Peyer's patch (tissue), 4 donors: Measurements from ENCODE around the gene B4GALT5. TPM values are rescaled to one million over a fixed set of nuclear protein-coding genes. Genes with fewer than 3 reads are reported as not detected.

ENCODE experiments used
- DNase-seq, 3 donors: peaks; one replicate each; pipeline ENCODE4 v3.0.0-alpha.2; 2017 to 2019
- H3K27ac ChIP-seq, 4 donors: fragments of 200-600 bp; sonication (generic); one replicate each; pipeline ENCODE4 v1.5.1; 2016 to 2019
- H3K27me3 ChIP-seq, 2 donors: fragments of 200-600 bp; sonication (generic); one replicate each; pipeline ENCODE4 v1.5.1; 2019
- H3K36me3 ChIP-seq, 3 donors: fragments of 200-600 bp; sonication (generic); one replicate each; pipeline ENCODE4 v1.5.1; 2016 to 2019
- H3K4me1 ChIP-seq, 4 donors: fragments of 200-600 bp; sonication (generic); one replicate each; pipeline ENCODE4 v1.5.1; 2016 to 2019
- H3K4me3 ChIP-seq, 4 donors: fragments of 200-600 bp; sonication (generic); 1 replicate in 3 of 4; 2 replicates in 1 of 4; pipeline ENCODE4 v1.5.1; 2016 to 2019; ENCODE audit warnings: mild to moderate bottlenecking in 1 of 4
- H3K9me3 ChIP-seq, 4 donors: fragments of 200-600 bp; sonication (generic); one replicate each; pipeline ENCODE4 v1.5.1; 2016 to 2019; ENCODE audit warnings: mild to moderate bottlenecking in 1 of 4
- POLR2A ChIP-seq, 2 donors: fragments of 450-650 bp; IDR thresholded peaks; one replicate each; pipeline ENCODE4 v1.5.1; 2017; ENCODE audit warnings: antibody characterized with exemption in 2 of 2, mild to moderate bottlenecking in 2 of 2, moderate library complexity in 2 of 2
- total RNA-seq, 4 donors: library from RNA; depleted of rRNA; stranded (reverse); fragments of >200 nt; gene quantifications; one replicate each; pipeline ENCODE4 v1.1.0, GENCODE V29; 2016
- TF ChIP-seq, protein P1 (sequence below), 6 experiments: fragments of 450-650 bp in 4 of 6; fragments of 200-600 bp in 2 of 6; sonication (generic) in 1 of 6; IDR thresholded peaks; one replicate each; pipeline ENCODE4 v1.5.1; 2017 to 2019; ENCODE audit warnings: antibody characterized with exemption in 6 of 6, mild to moderate bottlenecking in 3 of 6, moderate library complexity in 1 of 6

Gene B4GALT5
- total RNA-seq, 4 donors from 2014 or later, result 8.3 to 24.5 (median 19.3) TPM

DNA sequence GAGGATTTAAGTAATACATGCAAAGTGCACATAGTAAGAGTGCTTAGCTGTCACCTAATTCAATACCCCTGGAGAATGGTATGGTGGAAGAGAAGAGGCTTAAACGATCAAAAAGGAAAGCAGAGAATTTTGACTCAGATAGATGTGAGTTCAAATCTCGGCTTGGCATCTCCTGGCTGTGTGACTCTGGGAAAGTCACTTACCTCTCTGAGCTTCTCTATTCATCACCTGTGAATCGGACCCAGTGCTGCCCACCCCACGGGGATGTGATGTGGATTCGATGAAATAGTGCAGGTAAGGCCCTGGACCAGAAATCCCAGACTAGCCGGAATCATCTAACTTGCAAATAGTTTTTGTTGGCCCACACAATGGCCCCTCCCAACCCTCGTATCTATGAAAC, 1.8 kb upstream of the B4GALT5 start:
- Histone ChIP-seq H3K36me3 (no peaks in the 10 kb centered on the region), H3K4me3 (no peak overlapping the region), H3K27ac (no peak overlapping the region), H3K27me3 (no peaks in the 10 kb centered on the region), H3K4me1 (peaks cover 0 to 24% (median 6%) of the 10 kb centered on the region in 4 donors), H3K9me3 (no peaks in the 10 kb centered on the region)
- DNase-seq, result no peak
- TF ChIP-seq, protein P1, sequence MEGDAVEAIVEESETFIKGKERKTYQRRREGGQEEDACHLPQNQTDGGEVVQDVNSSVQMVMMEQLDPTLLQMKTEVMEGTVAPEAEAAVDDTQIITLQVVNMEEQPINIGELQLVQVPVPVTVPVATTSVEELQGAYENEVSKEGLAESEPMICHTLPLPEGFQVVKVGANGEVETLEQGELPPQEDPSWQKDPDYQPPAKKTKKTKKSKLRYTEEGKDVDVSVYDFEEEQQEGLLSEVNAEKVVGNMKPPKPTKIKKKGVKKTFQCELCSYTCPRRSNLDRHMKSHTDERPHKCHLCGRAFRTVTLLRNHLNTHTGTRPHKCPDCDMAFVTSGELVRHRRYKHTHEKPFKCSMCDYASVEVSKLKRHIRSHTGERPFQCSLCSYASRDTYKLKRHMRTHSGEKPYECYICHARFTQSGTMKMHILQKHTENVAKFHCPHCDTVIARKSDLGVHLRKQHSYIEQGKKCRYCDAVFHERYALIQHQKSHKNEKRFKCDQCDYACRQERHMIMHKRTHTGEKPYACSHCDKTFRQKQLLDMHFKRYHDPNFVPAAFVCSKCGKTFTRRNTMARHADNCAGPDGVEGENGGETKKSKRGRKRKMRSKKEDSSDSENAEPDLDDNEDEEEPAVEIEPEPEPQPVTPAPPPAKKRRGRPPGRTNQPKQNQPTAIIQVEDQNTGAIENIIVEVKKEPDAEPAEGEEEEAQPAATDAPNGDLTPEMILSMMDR (IDR thresholded peaks at IDR 0.05), result no peak
- no peak for TF ChIP-seq POLR2A (IDR thresholded peaks at IDR 0.05)

DNA sequence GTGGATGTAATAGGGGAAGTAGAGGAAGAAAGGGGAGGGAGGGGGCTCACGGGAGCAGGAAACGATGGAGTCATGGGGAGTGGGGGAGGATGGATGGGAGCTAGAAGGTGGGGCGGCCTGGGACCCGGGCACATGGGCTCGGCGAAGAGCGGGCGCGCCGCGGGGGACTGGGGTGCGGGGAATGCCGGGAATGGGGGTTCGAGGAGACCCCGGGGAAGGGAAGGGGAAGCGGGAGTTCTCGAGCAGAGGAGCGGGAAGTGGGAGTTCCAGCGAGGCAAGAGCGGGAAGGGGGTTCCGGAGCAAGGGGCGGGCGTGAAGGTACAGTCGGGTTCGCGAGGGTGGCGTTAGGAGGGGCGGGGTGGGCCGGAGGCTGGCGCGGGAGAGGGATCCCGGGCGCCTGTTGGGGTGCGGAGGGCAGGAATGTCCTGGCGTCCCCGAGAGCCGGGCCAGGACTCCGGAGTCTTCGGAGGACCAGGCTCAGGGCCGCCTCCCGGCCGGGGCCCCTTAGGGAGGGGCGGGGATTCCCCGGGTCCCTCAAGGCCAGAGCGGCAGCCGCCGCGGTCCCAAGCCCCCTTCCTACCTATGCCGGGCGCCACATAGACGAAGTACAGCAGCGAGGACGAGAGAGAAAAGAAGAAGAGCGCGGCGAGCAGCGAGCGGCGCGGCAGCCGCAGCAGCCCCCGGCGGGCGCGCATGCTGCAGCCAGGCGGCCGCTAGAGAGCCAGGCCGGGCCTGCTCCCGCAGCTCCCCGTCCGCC, 504 bp downstream of the B4GALT5 start:
- peak in 2 of 3 donors; percentile 61 to 67 for DNase-seq
- H3K36me3 ChIP-seq, result no peaks in the 10 kb centered on the region
- peaks cover 0 to 44% (median 6%) of the 10 kb centered on the region in 4 donors for H3K4me1 ChIP-seq
- no peaks in the 10 kb centered on the region for H3K27me3 ChIP-seq
- H3K4me3 ChIP-seq, result peak overlapping the region; percentile 95 to 98 (median 97)
- TF ChIP-seq POLR2A (IDR thresholded peaks at IDR 0.05), result no peak
- TF ChIP-seq, protein P1 (IDR thresholded peaks at IDR 0.05), result peak in 2 of 6 experiments; percentile 29 to 37
- H3K9me3 ChIP-seq, result no peaks in the 10 kb centered on the region
- peak overlapping the region; percentile 86 to 95 (median 88) for H3K27ac ChIP-seq

DNA sequence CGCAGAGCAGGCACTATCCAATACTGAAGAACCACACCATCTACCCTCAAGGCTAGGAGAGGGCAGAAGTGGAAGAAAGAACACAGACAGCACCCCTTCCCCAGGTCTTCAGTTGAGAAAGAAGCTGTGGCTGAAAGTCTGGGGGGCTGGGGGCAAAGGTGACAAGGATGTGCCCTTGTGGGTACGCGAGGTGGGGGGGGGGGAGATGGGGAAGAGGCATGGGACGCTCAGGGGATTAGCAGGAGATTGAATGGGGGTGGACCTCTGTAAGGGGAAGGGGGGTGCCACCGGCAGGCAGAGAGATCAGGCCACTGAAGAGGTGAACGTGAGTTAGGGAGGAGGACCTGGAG, 1.1 kb downstream of the B4GALT5 start:
- no peak for TF ChIP-seq POLR2A (IDR thresholded peaks at IDR 0.05)
- TF ChIP-seq, protein P1 (IDR thresholded peaks at IDR 0.05), result no peak
- peak overlapping the region; percentile 86 to 95 (median 88) for H3K27ac ChIP-seq
- H3K9me3 ChIP-seq, result no peaks in the 10 kb centered on the region
- H3K36me3 ChIP-seq, result no peaks in the 10 kb centered on the region
- H3K4me3 ChIP-seq, result peak overlapping the region; percentile 95 to 98 (median 97)
- no peak for DNase-seq
- H3K27me3 ChIP-seq, result no peaks in the 10 kb centered on the region
- H3K4me1 ChIP-seq, result peaks cover 0 to 44% (median 6%) of the 10 kb centered on the region in 4 donors

DNA sequence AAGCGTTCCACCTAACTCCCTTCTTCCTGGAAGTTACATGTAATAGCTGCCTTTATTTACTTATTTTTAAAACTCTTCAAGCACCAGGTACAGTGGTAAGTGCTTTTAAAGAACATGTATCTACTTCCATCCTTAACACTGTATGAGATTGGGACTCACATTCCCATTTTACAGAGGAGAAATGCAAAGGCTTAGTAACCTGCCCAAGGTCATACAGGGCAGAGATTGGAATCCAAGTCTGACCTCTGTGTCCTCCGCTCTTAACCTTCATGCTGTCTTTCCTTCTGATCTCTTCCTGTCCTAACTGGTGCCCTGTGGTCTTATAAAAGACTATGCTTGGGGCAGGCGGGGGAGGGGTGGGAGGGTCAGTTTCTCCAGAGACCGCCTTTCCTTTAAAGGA, 1.6 kb downstream of the B4GALT5 start:
- peak overlapping the region; percentile 86 to 95 (median 88) for H3K27ac ChIP-seq
- peak overlapping the region; percentile 95 to 98 (median 97) for H3K4me3 ChIP-seq
- no peaks in the 10 kb centered on the region for H3K9me3 ChIP-seq
- no peak for DNase-seq
- H3K4me1 ChIP-seq, result peaks cover 0 to 49% (median 6%) of the 10 kb centered on the region in 4 donors
- no peaks in the 10 kb centered on the region for H3K36me3 ChIP-seq
- H3K27me3 ChIP-seq, result no peaks in the 10 kb centered on the region
- TF ChIP-seq POLR2A (IDR thresholded peaks at IDR 0.05), result no peak
- TF ChIP-seq, protein P1 (IDR thresholded peaks at IDR 0.05), result no peak

DNA sequence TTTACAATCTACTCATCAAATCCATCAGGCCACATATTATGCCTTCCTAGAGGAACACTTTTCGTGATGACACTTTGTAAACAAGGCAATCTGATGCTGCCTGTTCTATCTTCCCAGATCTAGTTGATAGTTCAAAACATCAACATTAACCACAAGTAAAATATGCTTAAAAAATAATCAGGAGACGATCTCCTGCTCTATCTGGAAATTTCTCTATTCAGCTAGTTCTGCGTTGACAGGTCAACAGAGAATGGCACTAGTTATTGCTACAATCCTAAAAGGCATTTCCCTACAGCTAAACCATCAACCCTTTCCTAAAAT, 2.1 kb downstream of the B4GALT5 start:
- H3K4me3 ChIP-seq, result peak overlapping the region in 2 of 4 donors; percentile 95 to 98
- TF ChIP-seq, protein P1 (IDR thresholded peaks at IDR 0.05), result no peak
- no peak for TF ChIP-seq POLR2A (IDR thresholded peaks at IDR 0.05)

More for the DNA sequence above, 2.1 kb downstream of the B4GALT5 start:
- Histone ChIP-seq H3K4me1 (peaks cover 0 to 54% (median 6%) of the 10 kb centered on the region in 4 donors), H3K9me3 (no peaks in the 10 kb centered on the region), H3K27ac (peak overlapping the region; percentile 86 to 95 (median 88)), H3K36me3 (no peaks in the 10 kb centered on the region), H3K27me3 (no peaks in the 10 kb centered on the region)
- no peak for DNase-seq
